GM10248 (cell line): ENCODE data around the gene MFAP4.

Source experiments
- CTCF ChIA-PET: fragments of 300-600 bp; sonication (Branson Sonifier 250); formaldehyde crosslinking; extraction: SDS; loops from one replicate; lab custom pipeline; 2021; ENCODE audit warnings: antibody characterized with exemption; lab: Yijun Ruan, JAX
- POLR2A ChIA-PET: fragments of 350-650 bp; sonication (Branson Sonifier 250); formaldehyde crosslinking; extraction: SDS; loops from one replicate; lab custom pipeline; 2020; ENCODE audit warnings: antibody characterized with exemption; lab: Yijun Ruan, JAX
- DNase-seq: peaks from one replicate; pipeline ENCODE4 v3.0.0; 2012; ENCODE audit errors: extremely low spot score
- TF ChIP-seq, protein P1 (sequence below): IDR thresholded peaks from 2 replicates; pipeline ENCODE4 v1.5.1; 2012; ENCODE audit warnings: mild to moderate bottlenecking, low read depth; ENCODE audit errors: extremely low read depth, missing control alignments, control extremely low read depth

The MFAP4 gene

DNA sequence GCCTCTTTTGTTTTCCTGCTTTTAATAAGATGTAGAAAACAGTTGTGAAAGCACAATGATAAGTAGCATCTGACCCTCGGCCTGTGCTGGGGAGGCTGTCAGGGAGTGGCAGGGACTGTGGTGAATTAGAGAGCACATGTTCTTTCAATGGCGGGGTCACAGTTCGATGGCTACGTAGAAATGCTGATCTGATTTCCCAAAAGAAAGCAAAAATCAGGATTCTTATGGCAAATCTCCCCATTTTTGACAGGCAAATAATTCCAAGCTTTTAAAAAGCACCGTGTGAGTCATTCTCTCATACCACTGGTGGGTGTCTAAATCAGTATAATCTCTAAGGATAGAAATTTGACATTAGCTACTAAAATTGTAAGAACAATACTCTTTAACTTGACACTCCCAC, 12.9 kb downstream of the MFAP4 start:
- ChIA-PET POLR2A (no interaction called here), CTCF (interaction anchor here (8.7 kb wide), 1 partner anchor 10 kb away, joined by 121 read pairs; the partner anchor contains the start of gene B9D1)
- TF ChIP-seq, protein P1, sequence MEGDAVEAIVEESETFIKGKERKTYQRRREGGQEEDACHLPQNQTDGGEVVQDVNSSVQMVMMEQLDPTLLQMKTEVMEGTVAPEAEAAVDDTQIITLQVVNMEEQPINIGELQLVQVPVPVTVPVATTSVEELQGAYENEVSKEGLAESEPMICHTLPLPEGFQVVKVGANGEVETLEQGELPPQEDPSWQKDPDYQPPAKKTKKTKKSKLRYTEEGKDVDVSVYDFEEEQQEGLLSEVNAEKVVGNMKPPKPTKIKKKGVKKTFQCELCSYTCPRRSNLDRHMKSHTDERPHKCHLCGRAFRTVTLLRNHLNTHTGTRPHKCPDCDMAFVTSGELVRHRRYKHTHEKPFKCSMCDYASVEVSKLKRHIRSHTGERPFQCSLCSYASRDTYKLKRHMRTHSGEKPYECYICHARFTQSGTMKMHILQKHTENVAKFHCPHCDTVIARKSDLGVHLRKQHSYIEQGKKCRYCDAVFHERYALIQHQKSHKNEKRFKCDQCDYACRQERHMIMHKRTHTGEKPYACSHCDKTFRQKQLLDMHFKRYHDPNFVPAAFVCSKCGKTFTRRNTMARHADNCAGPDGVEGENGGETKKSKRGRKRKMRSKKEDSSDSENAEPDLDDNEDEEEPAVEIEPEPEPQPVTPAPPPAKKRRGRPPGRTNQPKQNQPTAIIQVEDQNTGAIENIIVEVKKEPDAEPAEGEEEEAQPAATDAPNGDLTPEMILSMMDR = no peak
- DNase-seq = no peak

DNA sequence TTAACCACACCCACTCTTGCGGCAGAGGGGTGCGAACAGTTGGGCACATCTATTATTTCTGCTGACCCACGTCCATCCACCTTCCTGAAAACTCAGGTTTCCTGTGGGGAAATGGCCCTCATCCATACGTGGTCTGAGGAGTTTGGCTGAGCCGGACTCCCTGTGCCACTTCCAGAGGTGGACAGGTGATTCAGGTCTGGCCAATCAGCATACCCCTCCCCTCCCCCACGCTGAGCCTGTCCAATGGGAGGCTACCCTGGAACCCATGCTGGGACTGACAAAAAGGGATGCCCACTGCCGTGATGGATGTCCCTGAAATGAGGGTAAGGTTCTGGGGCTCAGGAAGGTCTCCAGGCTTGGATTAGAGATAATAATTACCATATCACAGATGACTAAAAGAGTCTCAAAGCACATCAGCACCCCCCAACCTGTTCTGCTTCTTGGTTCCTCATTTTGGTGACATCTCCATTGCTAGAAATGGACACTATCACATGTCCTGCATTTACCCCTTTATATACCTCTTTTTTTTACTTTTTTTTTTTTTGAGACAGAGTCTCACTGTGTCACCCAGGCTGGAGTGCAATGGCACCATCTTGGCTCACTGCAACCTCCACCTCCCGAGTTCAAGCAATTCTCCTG, 14.0 kb downstream of the MFAP4 start:
- ChIA-PET CTCF (interaction anchor here (8.7 kb wide), 1 partner anchor 9 kb away, joined by 121 read pairs; the partner anchor contains the start of gene B9D1), POLR2A (no interaction called here)
- no peak for DNase-seq
- TF ChIP-seq, protein P1 = no peak

DNA sequence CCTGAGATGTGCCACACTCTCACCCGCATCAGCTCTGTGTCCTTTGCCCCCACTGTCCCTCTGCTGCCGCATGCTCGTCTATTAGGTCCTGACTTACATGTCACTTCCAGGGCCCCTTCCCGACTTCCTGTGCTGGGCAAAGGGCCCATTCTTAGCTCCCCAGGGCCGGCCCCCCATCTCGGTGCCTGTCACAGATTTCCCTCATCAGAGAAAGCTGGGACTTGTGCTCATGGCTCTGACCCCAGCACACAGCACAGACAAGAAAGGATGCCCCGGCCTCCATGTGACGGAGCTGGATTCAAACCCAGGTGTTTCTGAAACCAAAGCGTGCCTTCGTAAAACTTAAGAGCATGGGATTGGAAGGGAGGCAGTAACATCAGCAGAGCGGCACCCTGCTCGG, 14.6 kb downstream of the MFAP4 start:
- ChIA-PET POLR2A (interaction anchor here (0.6 kb wide), 1 partner anchor 1668 kb away, joined by 4 read pairs; no protein-coding TSS in a partner anchor), CTCF (interaction anchor here (0.7 kb wide), 1 partner anchor 9 kb away, joined by 5 read pairs; no protein-coding TSS in a partner anchor)

DNA sequence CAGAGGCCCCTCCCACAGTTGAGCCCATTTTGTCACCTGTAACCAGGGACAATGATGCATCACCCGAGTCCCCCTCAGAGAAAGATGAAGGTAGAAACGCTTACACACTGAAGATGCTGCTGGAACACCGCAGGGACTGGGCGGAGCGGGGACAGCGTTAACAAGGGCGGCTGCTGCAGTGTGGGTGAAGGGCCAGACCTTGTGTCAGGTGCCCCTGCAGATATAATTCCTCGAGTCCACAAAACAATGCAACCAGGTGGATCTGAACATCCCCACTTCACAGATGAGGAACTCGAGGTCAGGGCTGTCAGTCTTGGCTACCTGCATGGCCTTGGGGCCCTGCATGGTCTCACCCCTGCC, 15.0 kb downstream of the MFAP4 start:
- CTCF ChIA-PET = interaction anchor here (0.7 kb wide), 1 partner anchor 9 kb away, joined by 5 read pairs; no protein-coding TSS in a partner anchor
- DNase-seq = no peak
- TF ChIP-seq, protein P1 = no peak
- POLR2A ChIA-PET = interaction anchor here (0.6 kb wide), 1 partner anchor 1669 kb away, joined by 4 read pairs; no protein-coding TSS in a partner anchor

More for the DNA sequence above, 14.6 kb downstream of the MFAP4 start:
- no peak for DNase-seq
- TF ChIP-seq, protein P1 = no peak

DNA sequence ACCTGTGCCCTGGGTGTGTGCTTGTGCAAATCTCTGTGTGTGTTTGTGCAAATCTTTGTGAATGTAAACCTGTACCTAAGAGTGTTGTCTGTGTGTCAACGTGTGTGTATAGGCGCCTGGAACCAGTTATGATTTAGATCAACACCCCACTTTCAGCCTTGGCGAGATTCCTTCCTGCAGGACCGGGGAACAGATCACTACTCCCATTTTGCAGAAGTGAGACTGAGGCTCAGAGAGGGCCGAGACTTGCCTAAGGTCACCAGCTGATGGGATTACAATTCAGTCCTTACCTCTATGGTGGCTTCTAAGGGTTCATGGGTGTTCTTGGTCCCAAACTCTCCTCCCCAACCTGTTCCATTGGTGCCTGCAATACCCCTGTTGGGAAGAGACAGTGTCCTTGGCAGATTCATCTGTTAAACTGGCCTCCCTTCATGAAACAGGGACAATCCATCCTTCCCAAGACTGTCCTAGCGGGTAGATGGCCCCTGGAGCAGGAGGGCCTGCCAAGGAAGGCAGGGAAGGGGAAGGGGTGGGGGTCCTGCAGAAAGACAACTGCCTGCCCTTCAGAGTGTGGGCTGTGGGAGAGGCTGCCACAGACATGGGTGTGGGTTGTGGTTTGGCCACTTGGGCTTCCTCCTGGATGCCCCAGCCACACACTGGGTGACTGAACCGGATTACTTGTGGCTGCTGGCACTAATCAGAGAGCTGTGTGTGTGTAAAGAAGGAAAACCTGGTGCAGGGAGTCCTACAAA, 15.6 kb downstream of the MFAP4 start:
- TF ChIP-seq, protein P1 = no peak
- DNase-seq = no peak
- ChIA-PET POLR2A (interaction anchor here (0.6 kb wide), 1 partner anchor 1669 kb away, joined by 4 read pairs; no protein-coding TSS in a partner anchor), CTCF (interaction anchor here (1.1 to 1.3 kb wide), 2 partner anchors 9 to 76 kb away, joined by 3 to 4 read pairs; no protein-coding TSS in a partner anchor)

DNA sequence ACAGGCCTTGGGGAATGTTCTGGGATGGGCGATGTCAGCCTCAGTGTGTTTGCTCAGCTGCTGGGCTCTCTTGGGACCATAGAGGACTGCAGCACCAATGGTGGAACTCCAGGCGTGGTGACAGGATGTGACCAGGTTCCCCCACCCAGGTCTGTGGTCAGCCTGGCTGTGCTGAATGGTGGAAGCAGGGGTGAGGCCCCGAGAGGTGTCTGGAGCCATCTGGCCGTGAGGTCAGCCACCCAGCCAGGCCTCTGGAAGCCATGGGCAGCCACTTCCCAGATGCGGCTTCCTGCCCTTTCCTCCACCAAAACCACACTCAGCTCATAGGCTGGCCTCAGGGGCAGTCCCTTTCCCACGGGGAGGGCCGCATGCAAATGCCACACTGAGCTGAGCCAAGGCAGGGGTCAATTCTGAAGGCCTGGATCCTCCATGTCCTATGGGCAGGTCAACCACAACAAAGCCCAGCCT, 16.5 kb downstream of the MFAP4 start:
- peak; percentile 65 for DNase-seq
- CTCF ChIA-PET = interaction anchor here (1.1 to 1.3 kb wide), 3 partner anchors 10 to 76 kb away, joined by 3 to 4 read pairs (median 3); no protein-coding TSS in a partner anchor
- TF ChIP-seq, protein P1 = no peak
- POLR2A ChIA-PET = interaction anchor here (0.6 kb wide), 1 partner anchor 124 kb away, joined by 8 read pairs; no protein-coding TSS in a partner anchor
